ENCODE data around the gene FBXW5. TPM values are rescaled to one million over a fixed set of nuclear protein-coding genes. Genes with fewer than 3 reads are reported as not detected.
A peak's percentile ranks its signal among the peaks of the same experiment; 100 is the strongest.

FBXW5 gene
- total RNA-seq, 4 donors from 2014 or later: 67.4 to 111 (median 75.3) TPM

GRCh38 chr9:136952876-136953770 is 8.6 kb upstream of the FBXW5 start:
- peak overlapping the region in 1 of 2 donors; percentile 26 for H3K27ac ChIP-seq
- H3K4me3 ChIP-seq: no peak overlapping the region
- no peaks in the 10 kb centered on the region for H3K27me3 ChIP-seq
- no peaks in the 10 kb centered on the region for H3K9me3 ChIP-seq
- no peak for DNase-seq
- no peaks in the 10 kb centered on the region for H3K4me1 ChIP-seq
- no peaks in the 10 kb centered on the region for H3K36me3 ChIP-seq
- TF ChIP-seq CTCF (IDR thresholded peaks at IDR 0.05): no peak
- no peak for TF ChIP-seq POLR2A (IDR thresholded peaks at IDR 0.05)
- intact Hi-C loops (cut with DNase I; ENCODE audit: low total_unique reads): no loop called here

GRCh38 chr9:136952321-136952850 is 7.8 kb upstream of the FBXW5 start:
- H3K4me3 ChIP-seq: no peak overlapping the region
- intact Hi-C loops (cut with DNase I; ENCODE audit: low total_unique reads): no loop called here
- H3K9me3 ChIP-seq: no peaks in the 10 kb centered on the region
- H3K36me3 ChIP-seq: no peaks in the 10 kb centered on the region
- peak overlapping the region in 1 of 2 donors; percentile 26 for H3K27ac ChIP-seq
- no peaks in the 10 kb centered on the region for H3K27me3 ChIP-seq
- no peaks in the 10 kb centered on the region for H3K4me1 ChIP-seq
- DNase-seq: no peak
- TF ChIP-seq POLR2A (IDR thresholded peaks at IDR 0.05): no peak
- no peak for TF ChIP-seq CTCF (IDR thresholded peaks at IDR 0.05)

- Histone ChIP-seq H3K9me3 (no peaks in the 10 kb centered on the region), H3K36me3 (no peaks in the 10 kb centered on the region), H3K4me1 (no peaks in the 10 kb centered on the region), H3K27me3 (no peaks in the 10 kb centered on the region), H3K27ac (peak within 1 kb of the TSS in 1 of 2 donors; percentile 26), H3K4me3 (no peak within 1 kb of the TSS)
- TF ChIP-seq CTCF (IDR thresholded peaks at IDR 0.05) (no peak), POLR2A (IDR thresholded peaks at IDR 0.05) (no peak)
- intact Hi-C loops (cut with DNase I; ENCODE audit: low total_unique reads): no loop called here
- no peak for DNase-seq
Measured at GRCh38 chr9:136951541-136952320, 7.2 kb upstream of the FBXW5 start, which contains the start of gene LCN12. Gene LCN12 (plus strand): TSS chr9:136952273. CDS start chr9:136952328, 55 bp downstream.

- peak overlapping the region in 1 of 2 donors; percentile 45 for H3K4me3 ChIP-seq
- DNase-seq: no peak
- H3K27ac ChIP-seq: peak overlapping the region; percentile 48 to 67
- H3K36me3 ChIP-seq: no peaks in the 10 kb centered on the region
- H3K27me3 ChIP-seq: no peaks in the 10 kb centered on the region
- no peaks in the 10 kb centered on the region for H3K4me1 ChIP-seq
- H3K9me3 ChIP-seq: no peaks in the 10 kb centered on the region
- TF ChIP-seq CTCF (IDR thresholded peaks at IDR 0.05): no peak
- TF ChIP-seq POLR2A (IDR thresholded peaks at IDR 0.05): no peak
- intact Hi-C loops (cut with DNase I; ENCODE audit: low total_unique reads): no loop called here
Measured at GRCh38 chr9:136950656-136951276, 6.2 kb upstream of the FBXW5 start.

Data from uterus (tissue), 4 donors.